Measurements from ENCODE around the gene DMGDH. TPM values are rescaled to one million over a fixed set of nuclear protein-coding genes. Genes with fewer than 3 reads are reported as not detected.

DMGDH gene
- 0.93 and 3.3 TPM in 2 replicates for total RNA-seq

GRCh38 chr5:79069488-79070349, at the start of gene DMGDH, which contains the start of gene BHMT2:
Gene DMGDH (minus strand): TSS chr5:79069674. CDS start chr5:79069620, 54 bp downstream.
Gene BHMT2 (plus strand): TSS chr5:79069767. CDS start chr5:79069783, 16 bp downstream.

DNA sequence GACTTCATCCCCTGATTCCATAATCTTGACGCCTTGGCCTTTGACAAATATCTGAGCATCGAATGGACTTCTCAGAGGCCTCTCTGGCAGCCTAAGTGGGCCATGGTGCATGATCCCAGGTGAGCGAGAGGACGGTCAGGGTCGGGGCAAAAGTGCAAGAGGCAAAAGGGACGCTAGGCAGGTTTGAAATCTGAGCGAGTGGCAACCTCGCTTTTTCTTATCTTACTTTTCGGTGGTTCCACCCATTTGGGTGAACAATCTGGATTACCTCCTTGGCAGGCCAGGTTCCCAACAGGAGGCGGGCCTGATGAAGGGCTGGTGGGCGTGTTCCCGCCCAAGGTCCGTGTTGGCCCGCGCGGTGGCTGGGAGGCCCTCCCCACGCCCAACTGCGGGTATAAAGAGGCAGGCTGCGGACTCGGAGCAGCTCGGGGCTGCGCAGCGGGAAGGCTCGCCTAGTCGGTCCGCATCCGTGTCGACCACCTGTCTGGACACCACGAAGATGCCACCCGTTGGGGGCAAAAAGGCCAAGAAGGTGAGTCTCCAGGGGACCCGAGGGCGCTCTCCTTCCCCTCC, 42.0 kb upstream of the DMGDH start, which contains the start of gene BHMT:
Gene BHMT (plus strand): TSS at position 423 of the 573 bp plus-strand sequence. CDS start 77 bp downstream, at position 500.

DNA sequence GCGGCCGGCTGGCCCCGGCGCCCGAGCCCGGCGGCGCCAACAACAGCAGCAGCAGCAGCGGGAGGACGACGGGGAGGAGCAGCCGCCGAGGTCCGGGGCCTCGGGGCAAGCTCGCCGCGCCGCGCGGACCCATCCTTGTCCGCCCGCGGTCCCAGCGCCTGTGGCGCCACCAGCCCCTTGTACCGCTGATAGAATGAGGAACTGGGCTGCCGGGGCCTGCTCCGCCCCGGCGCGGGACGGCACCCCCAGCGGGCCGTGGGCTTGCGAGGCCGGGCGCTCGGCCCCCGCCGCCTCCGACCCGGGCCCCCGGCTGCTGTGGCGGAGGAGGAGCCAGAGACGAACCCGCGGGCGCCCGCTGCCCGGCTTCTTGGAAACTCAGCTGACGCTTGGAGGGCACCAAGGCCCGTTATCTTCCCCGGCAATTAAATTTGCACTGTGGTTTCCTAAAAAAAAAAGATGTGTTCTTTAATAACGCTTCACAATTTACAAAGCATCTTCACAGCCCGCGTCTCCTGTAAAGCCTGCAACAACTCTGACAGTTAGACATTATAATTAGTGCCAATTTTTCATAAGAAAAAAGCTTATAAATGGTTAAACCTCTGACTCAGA, 84.3 kb downstream of the DMGDH start, which contains the start of gene ARSB:
Gene ARSB (minus strand): TSS at position 195 of the 609 bp plus-strand sequence. CDS start 62 bp downstream, at position 133.

Other genes with a start within 250 kb of the DMGDH start
- gene ARSB, start 84.4 kb downstream of the DMGDH start, total RNA-seq = 16.3 and 21.1 TPM in 2 replicates
- 1.9 TPM in 1 of 2 replicates, not detected in the other for gene BHMT2, start 93 bp upstream of the DMGDH start, total RNA-seq
- gene BHMT, start 42.1 kb upstream of the DMGDH start, total RNA-seq = not detected in 2 replicates
- 7.8 and 10.9 TPM in 2 replicates for gene JMY, start 166.5 kb upstream of the DMGDH start, total RNA-seq

All from pericardium fibroblast (primary cell).